ENCODE data around the gene SMIM43. TPM values are rescaled to one million over a fixed set of nuclear protein-coding genes. Genes with fewer than 3 reads are reported as not detected.

The SMIM43 gene
- total and polyA plus RNA-seq, 2 donors (not counting 1 experiment from before 2014, with no cell fraction given): not detected

- Mint-ChIP-seq H3K9me3 (ENCODE audit: insufficient read depth) (peaks cover 2% of the 10 kb centered on the region), H3K4me3 (no peak overlapping the region), H3K27me3 (peaks cover 47% of the 10 kb centered on the region), H3K4me1 (no peaks in the 10 kb centered on the region), H3K27ac (no peak overlapping the region)
- no peaks in the 10 kb centered on the region for H3K36me3 ChIP-seq (replicated peaks in 1 of 2; ENCODE audit: control extremely low read depth in 1 of 2, control insufficient read depth in 1 of 2, extremely low read depth in 1 of 2, insufficient read depth in 2 of 2, low read length in 1 of 2)
- no peak overlapping the region for H2AFZ ChIP-seq (ENCODE audit: insufficient read depth, low read depth, low read length, poor library complexity, severe bottlenecking)
- H3K4me2 ChIP-seq (replicated peaks; ENCODE audit: low read depth, low read length, poor library complexity, severe bottlenecking): no peak overlapping the region
- H4K20me1 ChIP-seq (ENCODE audit: control insufficient read depth, insufficient read depth, low read length, poor library complexity, severe bottlenecking): no peaks in the 10 kb centered on the region
- ATAC-seq (ENCODE audit: low read depth): no peak
- TF ChIP-seq CTCF (IDR thresholded peaks at IDR 0.05): no peak
- no peak for TF ChIP-seq EZH2 (IDR thresholded peaks at IDR 0.05; ENCODE audit: borderline replicate concordance, insufficient read depth, low read depth, low read length, poor library complexity, severe bottlenecking)
- no peak overlapping the region for H3K4me3 ChIP-seq (ENCODE audit: control extremely low read depth in 1 of 5, extremely low read depth in 1 of 5, insufficient read depth in 1 of 5, low read depth in 2 of 5, low read length in 4 of 5)
- no peak for DNase-seq
- H3K9ac ChIP-seq (ENCODE audit: low read length): no peak overlapping the region
- 90% methylated on average over 4 of the region's 4 CpGs for WGBS (ENCODE audit: insufficient coverage)
- intact Hi-C loops (cut with micrococcal nuclease): no loop called here
- peaks cover 0 to 4% (median 3%) of the 10 kb centered on the region in 3 donors for H3K9me3 ChIP-seq (ENCODE audit: control extremely low read depth in 1 of 3, control insufficient read depth in 2 of 3, insufficient read depth in 1 of 3, low read length in 2 of 3)
- no peaks in the 10 kb centered on the region for H3K79me2 ChIP-seq (ENCODE audit: control insufficient read depth, insufficient read depth, low read length)
- H3K4me1 ChIP-seq (ENCODE audit: control insufficient read depth in 2 of 2, insufficient read depth in 2 of 2, low read length in 2 of 2): no peaks in the 10 kb centered on the region
- POLR2A ChIA-PET: no interaction called here
- no peak overlapping the region for H3K27ac ChIP-seq (ENCODE audit: low read length in 2 of 2)
- CTCF ChIA-PET: no interaction called here
- peaks cover 0 to 20% (median 11%) of the 10 kb centered on the region in 4 experiments for H3K27me3 ChIP-seq (replicated peaks in 1 of 4; ENCODE audit: control extremely low read depth in 1 of 4, control insufficient read depth in 3 of 4, insufficient read depth in 4 of 4, low read length in 3 of 4)
Measured at GRCh38 chr4:121785479-121785878, 20.5 kb upstream of the SMIM43 start.

GRCh38 chr4:121784975-121785374, 20.0 kb upstream of the SMIM43 start:
- no peak for TF ChIP-seq CTCF (IDR thresholded peaks at IDR 0.05)
- no peak for TF ChIP-seq EZH2 (IDR thresholded peaks at IDR 0.05; ENCODE audit: borderline replicate concordance, insufficient read depth, low read depth, low read length, poor library complexity, severe bottlenecking)
- Mint-ChIP-seq H3K9me3 (ENCODE audit: insufficient read depth) (peaks cover 2% of the 10 kb centered on the region), H3K27me3 (peaks cover 50% of the 10 kb centered on the region), H3K27ac (no peak overlapping the region), H3K4me1 (no peaks in the 10 kb centered on the region), H3K4me3 (no peak overlapping the region)
- Histone ChIP-seq H3K27ac (ENCODE audit: low read length in 2 of 2) (no peak overlapping the region), H3K79me2 (ENCODE audit: control insufficient read depth, insufficient read depth, low read length) (no peaks in the 10 kb centered on the region), H3K4me2 (replicated peaks; ENCODE audit: low read depth, low read length, poor library complexity, severe bottlenecking) (no peak overlapping the region), H4K20me1 (ENCODE audit: control insufficient read depth, insufficient read depth, low read length, poor library complexity, severe bottlenecking) (no peaks in the 10 kb centered on the region), H3K27me3 (replicated peaks in 1 of 4; ENCODE audit: control extremely low read depth in 1 of 4, control insufficient read depth in 3 of 4, insufficient read depth in 4 of 4, low read length in 3 of 4) (peaks cover 0 to 20% (median 11%) of the 10 kb centered on the region in 4 experiments), H3K4me3 (ENCODE audit: control extremely low read depth in 1 of 5, extremely low read depth in 1 of 5, insufficient read depth in 1 of 5, low read depth in 2 of 5, low read length in 4 of 5) (no peak overlapping the region), H3K9ac (ENCODE audit: low read length) (no peak overlapping the region), H3K4me1 (ENCODE audit: control insufficient read depth in 2 of 2, insufficient read depth in 2 of 2, low read length in 2 of 2) (no peaks in the 10 kb centered on the region), H3K9me3 (ENCODE audit: control extremely low read depth in 1 of 3, control insufficient read depth in 2 of 3, insufficient read depth in 1 of 3, low read length in 2 of 3) (peaks cover 0 to 4% (median 3%) of the 10 kb centered on the region in 3 donors), H3K36me3 (replicated peaks in 1 of 2; ENCODE audit: control extremely low read depth in 1 of 2, control insufficient read depth in 1 of 2, extremely low read depth in 1 of 2, insufficient read depth in 2 of 2, low read length in 1 of 2) (no peaks in the 10 kb centered on the region), H2AFZ (ENCODE audit: insufficient read depth, low read depth, low read length, poor library complexity, severe bottlenecking) (no peak overlapping the region)
- ATAC-seq (ENCODE audit: low read depth) (no peak), DNase-seq (no peak)
- intact Hi-C loops (cut with micrococcal nuclease): no loop called here
- ChIA-PET CTCF (no interaction called here), POLR2A (no interaction called here)
- 100% methylated on average over 2 of the region's 2 CpGs for WGBS (ENCODE audit: insufficient coverage)

Measured in B cell (primary cell).